SK-N-SH (cell line): Measurements from ENCODE around the gene DMD.

ENCODE experiments used
- CTCF ChIP-seq: fragments of 200-600 bp; sonication (generic); IDR thresholded peaks from 2 replicates; pipeline ENCODE4 v1.6.1; 2017; ENCODE audit warnings: antibody characterized with exemption, mild to moderate bottlenecking, moderate library complexity
- EP300 ChIP-seq, 2 experiments: IDR thresholded peaks; 2 replicates each; pipeline versions ENCODE4 v1.4.0 to v1.6.1; 2012; ENCODE audit warnings: borderline replicate concordance in 1 of 2, low read depth in 1 of 2, low read length in 1 of 2
- FOSL2 ChIP-seq: IDR thresholded peaks from 2 replicates; pipeline ENCODE4 v1.4.0; 2012; ENCODE audit warnings: low read depth, mild to moderate bottlenecking, moderate library complexity, borderline replicate concordance
- MXI1 ChIP-seq: IDR thresholded peaks from 2 replicates; pipeline ENCODE4 v1.6.1; 2012; ENCODE audit warnings: mild to moderate bottlenecking, low read depth, low read length, improper control_type of control experiment
- POLR2AphosphoS5 ChIP-seq: IDR thresholded peaks from 2 replicates; pipeline ENCODE4 v1.6.1; 2012; ENCODE audit warnings: low read depth, low read length

- TF ChIP-seq POLR2AphosphoS5: no peak
- no peak for TF ChIP-seq CTCF
- no peak for TF ChIP-seq MXI1
- no peak for TF ChIP-seq FOSL2
- TF ChIP-seq EP300 (IDR thresholded peaks at IDR 0.05; ENCODE audit: borderline replicate concordance in 1 of 2, low read depth in 1 of 2, low read length in 1 of 2): no peak
These were observed 929.5 kb downstream of the DMD start for GRCh38 chrX:32281853-32282252.
